HEK293 (cell line): ENCODE measurements around the gene FBXL13.
"Not testable (repeated sequence)": the region's sequence is repeated elsewhere in the genome, so short reads cannot be mapped to it uniquely, and the experiment has no call there.

Experiments used
- SP2 ChIP-seq: fragments of 450-650 bp; formaldehyde crosslinking; IDR thresholded peaks from 2 replicates; pipeline ENCODE4 v1.5.1; 2016; ENCODE audit warnings: missing biosample characterization, missing genetic modification characterization
- TCF7L2 ChIP-seq: IDR thresholded peaks from 2 replicates; pipeline ENCODE4 v1.6.1; 2011; ENCODE audit warnings: low read depth, mild to moderate bottlenecking, inconsistent platforms, low read length, moderate library complexity, borderline replicate concordance
- YY1 ChIP-seq: fragments of 450-650 bp; formaldehyde crosslinking; IDR thresholded peaks from 2 replicates; pipeline ENCODE4 v1.5.1; 2018; ENCODE audit warnings: missing biosample characterization, missing genetic modification characterization
- ZBTB21 ChIP-seq: fragments of 450-650 bp; formaldehyde crosslinking; IDR thresholded peaks from 2 replicates; pipeline ENCODE4 v1.5.1; 2017; ENCODE audit warnings: missing biosample characterization, missing genetic modification characterization
- ZBTB49 ChIP-seq: fragments of 450-650 bp; formaldehyde crosslinking; IDR thresholded peaks from 2 replicates; pipeline ENCODE4 v1.5.1; 2016; ENCODE audit warnings: missing biosample characterization, missing genetic modification characterization, low read depth
- ZNF184 ChIP-seq: fragments of 450-650 bp; IDR thresholded peaks from 2 replicates; pipeline ENCODE4 v1.5.1; 2018; ENCODE audit warnings: missing biosample characterization, mild to moderate bottlenecking, missing genetic modification characterization
- ZNF324 ChIP-seq: fragments of 450-650 bp; formaldehyde crosslinking; IDR thresholded peaks from 2 replicates; pipeline ENCODE4 v1.5.1; 2016; ENCODE audit warnings: missing biosample characterization, missing genetic modification characterization
- ZNF473 ChIP-seq: fragments of 450-650 bp; formaldehyde crosslinking; IDR thresholded peaks from 2 replicates; pipeline ENCODE4 v1.5.1; 2017; ENCODE audit warnings: missing biosample characterization, missing genetic modification characterization
- ZNF558 ChIP-seq: fragments of 450-650 bp; formaldehyde crosslinking; IDR thresholded peaks from 2 replicates; pipeline ENCODE4 v1.5.1; 2016; ENCODE audit warnings: missing biosample characterization, missing genetic modification characterization
- ZNF677 ChIP-seq: fragments of 450-650 bp; IDR thresholded peaks from 2 replicates; pipeline ENCODE4 v1.5.0; 2018; ENCODE audit warnings: missing biosample characterization, mild to moderate bottlenecking, missing genetic modification characterization, moderate library complexity
- ZNF777 ChIP-seq: fragments of 450-650 bp; formaldehyde crosslinking; IDR thresholded peaks from 2 replicates; pipeline ENCODE4 v1.5.1; 2017; ENCODE audit warnings: missing biosample characterization, missing genetic modification characterization, borderline replicate concordance
- ZNF830 ChIP-seq: fragments of 450-650 bp; IDR thresholded peaks from 2 replicates; pipeline ENCODE4 v1.5.0; 2018; ENCODE audit warnings: missing biosample characterization, missing genetic modification characterization, low read depth, mild to moderate bottlenecking, moderate library complexity
- ZSCAN18 ChIP-seq: fragments of 450-650 bp; formaldehyde crosslinking; IDR thresholded peaks from 2 replicates; pipeline ENCODE4 v1.5.1; 2016; ENCODE audit warnings: missing biosample characterization, missing genetic modification characterization
- TF ChIP-seq, protein P1 (sequence below): fragments of 450-650 bp; formaldehyde crosslinking; IDR thresholded peaks from 2 replicates; pipeline ENCODE4 v1.5.1; 2016; ENCODE audit warnings: missing biosample characterization, missing genetic modification characterization

- TF ChIP-seq ZNF473 (tag by site-specific recombination); ZNF324; ZBTB49 (tag by site-specific recombination); ZNF558 (tag by site-specific recombination); YY1; ZBTB21 (tag by site-specific recombination); SP2 (tag by site-specific recombination); ZNF830 (tag by site-specific recombination); TCF7L2; ZNF184 (tag by site-specific recombination); ZNF777 (tag by site-specific recombination); ZNF677 (tag by site-specific recombination); ZSCAN18 (tag by site-specific recombination): not testable (repeated sequence)
- TF ChIP-seq, protein P1, sequence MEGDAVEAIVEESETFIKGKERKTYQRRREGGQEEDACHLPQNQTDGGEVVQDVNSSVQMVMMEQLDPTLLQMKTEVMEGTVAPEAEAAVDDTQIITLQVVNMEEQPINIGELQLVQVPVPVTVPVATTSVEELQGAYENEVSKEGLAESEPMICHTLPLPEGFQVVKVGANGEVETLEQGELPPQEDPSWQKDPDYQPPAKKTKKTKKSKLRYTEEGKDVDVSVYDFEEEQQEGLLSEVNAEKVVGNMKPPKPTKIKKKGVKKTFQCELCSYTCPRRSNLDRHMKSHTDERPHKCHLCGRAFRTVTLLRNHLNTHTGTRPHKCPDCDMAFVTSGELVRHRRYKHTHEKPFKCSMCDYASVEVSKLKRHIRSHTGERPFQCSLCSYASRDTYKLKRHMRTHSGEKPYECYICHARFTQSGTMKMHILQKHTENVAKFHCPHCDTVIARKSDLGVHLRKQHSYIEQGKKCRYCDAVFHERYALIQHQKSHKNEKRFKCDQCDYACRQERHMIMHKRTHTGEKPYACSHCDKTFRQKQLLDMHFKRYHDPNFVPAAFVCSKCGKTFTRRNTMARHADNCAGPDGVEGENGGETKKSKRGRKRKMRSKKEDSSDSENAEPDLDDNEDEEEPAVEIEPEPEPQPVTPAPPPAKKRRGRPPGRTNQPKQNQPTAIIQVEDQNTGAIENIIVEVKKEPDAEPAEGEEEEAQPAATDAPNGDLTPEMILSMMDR = not testable (repeated sequence)
These were observed 21.0 kb upstream of the FBXL13 start for GRCh38 chr7:103095558-103095957.
